ENCODE results near the gene TAB2.

- TF ChIP-seq GATA2 (IDR thresholded peaks at IDR 0.05; ENCODE audit: low read depth, low read length) (no peak), GATA3 (IDR thresholded peaks at IDR 0.05; ENCODE audit: low read depth, low read length) (no peak)
Observed at GRCh38 chr6:149392093-149392492, 74.6 kb downstream of the TAB2 start.

Measured in SH-SY5Y (cell line).